ENCODE data around the gene DOK5. TPM values are rescaled to one million over a fixed set of nuclear protein-coding genes. Genes with fewer than 3 reads are reported as not detected.
"Not testable (repeated sequence)": the region's sequence is repeated elsewhere in the genome, so short reads cannot be mapped to it uniquely, and the experiment has no call there.

Gene DOK5
- total RNA-seq, 2 donors from 2014 or later = 0.39 TPM; not detected in 1

DNA sequence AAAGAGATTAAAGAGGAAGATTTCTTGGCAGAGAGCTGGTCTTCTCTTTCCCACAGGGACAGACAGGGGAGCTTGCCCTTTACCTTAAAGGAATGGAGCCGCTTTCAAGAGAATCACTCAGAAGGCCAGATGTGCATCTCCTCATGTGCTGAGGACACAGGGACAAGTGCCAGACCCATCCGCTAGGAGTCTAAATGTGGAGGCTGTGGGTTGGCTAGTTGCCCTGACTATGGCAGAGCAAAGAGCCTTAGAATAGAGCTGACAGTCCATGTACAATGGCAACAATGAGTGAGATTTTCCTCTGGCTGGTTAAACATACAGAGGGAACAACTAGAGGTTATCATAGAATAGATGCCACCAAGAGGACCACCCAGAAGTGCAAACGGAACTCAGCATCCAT lies 7.3 kb upstream of the DOK5 start:
- DNase-seq = no peak
- no peak for ATAC-seq
- intact Hi-C loops (cut with DNase I, micrococcal nuclease) = no loop called here

DNA sequence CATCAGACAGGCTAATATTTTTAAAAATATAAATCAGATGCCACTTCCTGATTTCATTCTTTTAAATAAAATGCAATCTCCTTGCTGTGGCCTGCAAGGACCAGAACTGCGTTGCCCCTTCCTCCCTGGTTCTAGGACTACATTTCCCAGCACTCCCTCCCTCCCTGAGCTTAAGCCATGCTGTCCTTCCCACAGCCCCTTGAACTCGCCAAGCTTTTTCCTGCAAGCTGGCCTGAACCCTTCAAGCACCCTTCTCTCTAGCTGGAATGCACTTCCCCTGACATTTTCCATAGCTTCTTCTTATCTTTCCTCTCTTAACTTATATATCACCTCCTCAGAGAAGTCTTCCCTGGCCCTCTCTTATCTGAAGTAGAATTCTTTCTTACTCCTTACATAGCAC lies 6.1 kb upstream of the DOK5 start:
- no peak for DNase-seq
- intact Hi-C loops (cut with DNase I, micrococcal nuclease) = no loop called here
- ATAC-seq = no peak

DNA sequence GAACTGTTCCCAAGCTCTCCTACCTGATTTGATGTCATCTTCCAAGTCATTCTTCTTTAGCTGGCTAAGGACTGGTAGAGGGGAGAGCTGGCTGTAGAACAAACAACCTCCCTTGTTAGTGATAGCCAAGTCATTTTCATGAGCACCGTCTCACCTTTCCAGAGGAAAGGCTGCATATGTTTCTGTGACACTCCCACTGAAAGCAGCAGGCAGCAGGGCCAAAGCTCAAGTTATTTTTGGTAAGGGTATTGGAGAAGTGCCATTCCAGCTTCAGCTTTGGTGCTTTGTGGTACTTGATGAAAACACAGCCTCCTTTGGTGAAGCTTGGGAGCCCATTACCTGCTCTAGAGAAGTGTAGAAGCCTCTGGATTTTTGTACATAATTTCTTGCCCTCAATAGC lies 5.4 kb upstream of the DOK5 start:
- intact Hi-C loops (cut with DNase I, micrococcal nuclease) = no loop called here
- ATAC-seq = no peak
- no peak for DNase-seq

DNA sequence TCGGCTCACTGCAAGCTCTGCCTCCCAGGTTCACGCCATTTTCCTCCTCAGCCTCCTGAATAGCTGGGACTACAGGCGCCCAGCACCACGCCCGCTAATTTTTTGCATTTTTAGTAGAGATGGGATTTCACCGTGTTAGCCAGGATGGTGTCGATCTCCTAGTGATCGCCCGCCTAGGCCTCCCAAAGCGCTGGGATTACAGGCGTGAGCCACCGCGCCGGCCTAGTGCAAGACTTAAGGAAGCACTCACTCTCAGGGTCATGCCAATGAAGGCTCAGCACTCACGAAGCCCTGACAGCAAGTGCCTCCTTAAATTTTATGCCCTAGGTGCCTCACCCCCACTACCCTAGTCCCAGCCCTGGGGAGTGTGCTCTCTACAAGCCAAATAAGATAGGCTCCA lies 4.7 kb upstream of the DOK5 start:
- intact Hi-C loops (cut with DNase I, micrococcal nuclease) = no loop called here
- ATAC-seq (no peak), DNase-seq (no peak)

DNA sequence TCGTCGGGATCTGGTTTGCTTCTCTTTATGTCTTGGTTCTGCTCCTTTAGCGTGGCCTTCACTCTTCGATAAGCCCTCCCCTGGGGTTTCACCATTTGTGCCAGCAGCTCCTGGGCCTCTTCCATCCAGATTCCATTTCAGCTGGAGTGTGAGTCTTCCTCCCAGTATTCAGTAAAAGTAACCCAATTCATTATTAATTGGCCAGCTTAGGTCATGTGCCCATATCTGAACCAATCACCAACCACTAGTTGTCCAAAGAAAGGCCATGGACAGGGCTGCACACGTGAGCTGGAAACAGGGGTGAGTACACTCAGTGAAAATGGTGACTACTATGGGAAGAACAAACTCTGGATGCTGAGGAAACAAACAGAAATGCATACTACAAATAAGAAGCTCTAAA lies 2.8 kb upstream of the DOK5 start:
- DNase-seq (no peak), ATAC-seq (no peak)
- intact Hi-C loops (cut with DNase I, micrococcal nuclease) = no loop called here

DNA sequence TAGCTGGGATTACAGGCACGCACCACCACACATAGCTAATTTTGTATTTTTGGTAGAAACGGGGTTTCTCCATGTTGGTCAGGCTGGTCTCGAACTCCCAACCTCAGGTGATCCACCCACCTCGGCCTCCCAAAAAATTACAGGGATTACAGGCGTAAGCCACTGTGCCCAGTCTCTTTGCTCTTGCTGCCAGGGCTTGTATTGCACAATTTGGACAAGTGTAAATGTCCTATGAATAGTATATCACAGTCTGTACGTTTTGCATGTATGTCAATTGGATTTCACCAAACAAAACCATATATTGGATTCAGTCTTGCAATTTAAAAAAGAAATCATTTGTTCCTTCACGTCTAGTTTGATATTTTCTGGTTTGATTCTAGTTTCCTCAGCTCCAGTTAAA lies 2.1 kb upstream of the DOK5 start:
- no peak for DNase-seq
- no peak for ATAC-seq
- intact Hi-C loops (cut with DNase I, micrococcal nuclease) = no loop called here

DNA sequence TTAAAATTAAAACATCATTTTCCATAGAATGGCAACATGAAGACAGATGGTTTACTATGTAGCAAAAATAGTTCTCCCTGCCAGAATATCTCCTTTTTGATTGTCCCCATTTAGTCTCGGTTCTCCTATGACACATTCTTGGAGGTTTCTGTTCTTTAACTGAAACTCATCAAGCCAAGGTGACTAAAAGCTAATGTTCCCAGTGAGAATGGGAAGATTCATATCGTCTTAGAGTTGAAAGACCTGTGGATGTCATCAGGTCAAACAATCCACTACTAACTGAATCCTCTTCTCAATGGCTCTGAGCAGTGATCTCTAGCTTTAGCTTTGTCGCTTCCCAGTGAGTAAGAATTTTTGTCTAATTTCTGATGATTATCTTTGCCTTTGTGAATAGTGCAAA lies 1.3 kb upstream of the DOK5 start:
- intact Hi-C loops (cut with DNase I, micrococcal nuclease) = no loop called here
- DNase-seq (no peak), ATAC-seq (no peak)

DNA sequence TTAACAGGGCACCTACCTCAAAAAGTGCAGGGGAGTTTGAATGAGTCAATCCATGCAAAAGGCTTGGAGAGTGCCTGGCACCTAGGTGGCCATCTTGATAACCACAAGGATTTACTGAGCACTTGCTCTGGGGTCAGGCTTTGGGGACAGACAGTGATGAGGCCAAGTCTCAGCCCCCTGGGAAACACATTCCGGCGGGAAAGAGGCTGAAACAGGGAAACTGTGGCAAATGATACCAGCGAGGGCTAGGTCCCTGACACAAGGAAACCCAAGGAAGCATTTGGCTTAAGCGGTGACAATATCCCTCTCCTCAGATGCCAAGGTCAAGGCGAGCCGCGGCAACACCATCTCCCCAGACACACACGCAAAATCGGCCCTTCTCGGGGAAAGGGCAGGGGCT lies 527 bp upstream of the DOK5 start:
- intact Hi-C loops (cut with DNase I, micrococcal nuclease) = no loop called here
- DNase-seq (no peak), ATAC-seq (no peak)

DNA sequence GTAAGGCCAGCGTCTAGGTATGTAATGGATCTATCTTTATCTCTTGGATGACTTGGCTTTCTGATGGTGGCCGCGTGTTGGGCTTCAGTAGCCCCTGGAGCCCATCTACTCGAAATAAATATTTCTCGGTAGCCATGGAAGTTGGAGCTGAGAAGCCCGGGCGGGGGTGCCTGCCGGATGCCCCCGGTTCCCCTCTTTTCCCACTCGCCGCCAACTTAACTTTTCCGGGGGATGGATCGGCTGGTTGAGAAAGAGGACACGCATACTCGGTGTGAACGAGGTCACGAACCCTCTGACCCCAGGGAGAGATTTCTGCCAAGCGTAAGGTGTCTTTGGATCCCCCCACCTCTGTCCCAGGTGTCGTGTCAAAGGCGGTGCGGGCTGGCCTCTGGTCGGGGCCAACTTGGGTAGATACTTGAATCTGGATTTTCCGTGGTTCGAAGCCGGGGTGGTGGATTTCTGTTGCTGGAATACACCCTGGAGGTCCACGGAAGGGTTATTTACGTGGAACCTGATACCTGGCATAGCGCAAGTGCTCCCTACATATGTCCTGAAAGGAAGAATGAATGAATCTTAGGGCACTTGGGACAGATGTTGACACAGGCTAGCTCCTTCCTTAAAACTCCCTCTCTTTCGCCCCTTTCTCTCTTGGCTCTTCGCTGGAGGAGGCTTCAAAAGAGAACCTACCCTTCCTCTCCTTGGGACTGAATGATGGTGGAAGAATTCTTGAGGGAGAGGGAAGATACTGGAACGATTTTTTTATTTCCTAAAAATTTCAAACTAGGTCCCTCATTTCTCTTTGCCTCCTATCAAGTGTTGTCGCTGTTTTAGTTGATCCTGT lies 996 bp downstream of the DOK5 start:
- DNase-seq = no peak
- intact Hi-C loops (cut with DNase I, micrococcal nuclease) = no loop called here
- ATAC-seq = no peak

DNA sequence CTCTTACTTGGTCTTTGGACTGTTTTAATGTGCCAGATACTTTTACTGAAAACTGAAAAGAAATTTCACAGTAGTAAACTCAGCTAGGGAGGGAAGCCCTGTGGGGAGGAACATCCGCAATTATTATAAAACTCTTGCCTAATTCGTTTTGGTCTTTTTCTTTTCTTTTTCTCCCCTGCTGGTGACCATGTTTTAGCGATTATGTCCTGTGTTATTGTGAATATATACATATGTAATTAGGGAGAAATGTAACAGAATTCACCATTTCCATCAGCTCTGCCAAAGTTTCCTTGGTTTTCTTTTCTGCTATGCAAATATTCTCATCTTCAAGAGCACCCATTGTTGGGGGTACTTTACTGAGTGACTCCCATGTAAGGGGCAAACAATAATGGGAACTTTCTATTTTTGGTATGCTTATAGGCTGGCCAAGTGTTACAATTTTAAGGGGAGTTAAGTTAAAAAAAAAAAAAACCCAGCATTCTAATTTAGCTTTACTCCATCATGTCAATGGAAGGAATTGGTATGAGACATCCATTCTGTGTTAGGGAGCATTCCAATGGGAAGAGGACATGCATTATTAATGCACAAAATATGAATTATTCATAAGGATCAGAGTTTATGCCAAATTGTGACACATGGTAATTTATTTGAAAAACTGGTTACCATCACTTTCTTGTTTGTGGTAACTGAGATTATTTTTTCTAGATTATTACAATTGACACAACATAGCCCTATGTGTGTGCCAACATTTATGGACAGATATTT lies 2.0 kb downstream of the DOK5 start:
- no peak for DNase-seq
- ATAC-seq = no peak
- intact Hi-C loops (cut with DNase I, micrococcal nuclease) = no loop called here

DNA sequence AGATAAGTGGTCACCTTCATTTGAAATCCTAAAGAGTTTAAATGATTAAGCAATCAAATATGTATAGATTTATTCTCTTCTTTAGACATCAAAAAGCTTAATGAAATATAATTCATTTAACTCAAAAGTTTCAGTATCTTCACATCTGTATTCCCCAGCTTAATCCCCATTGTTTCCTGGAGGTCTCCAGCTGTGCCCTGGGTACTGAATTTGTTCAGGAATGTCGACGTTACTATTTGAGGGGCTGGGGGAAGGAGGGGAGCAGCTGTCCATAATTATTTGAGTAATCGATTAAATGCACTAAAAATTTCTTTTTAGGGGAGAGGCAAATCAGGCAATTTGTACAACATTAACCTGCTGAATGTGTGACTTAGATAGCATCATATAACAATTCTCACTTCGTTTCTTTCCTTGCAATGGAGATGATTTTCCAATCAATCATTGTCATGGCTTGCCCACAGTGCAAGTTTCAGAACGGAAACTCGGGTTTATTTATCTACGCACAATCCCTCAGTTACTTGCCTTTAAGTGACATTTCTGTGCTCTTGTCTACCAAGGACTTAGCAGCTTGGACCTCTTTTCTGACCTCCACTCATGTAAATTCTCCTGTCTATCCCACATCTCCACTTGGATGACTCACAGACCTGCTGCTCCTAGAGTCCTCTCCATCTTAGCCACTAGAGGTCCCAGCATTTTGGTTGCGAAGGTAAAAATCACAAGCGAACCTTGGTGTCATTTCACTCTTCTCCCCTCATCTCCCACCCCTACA lies 3.9 kb downstream of the DOK5 start:
- no peak for ATAC-seq
- DNase-seq = no peak
- intact Hi-C loops (cut with DNase I, micrococcal nuclease) = no loop called here

DNA sequence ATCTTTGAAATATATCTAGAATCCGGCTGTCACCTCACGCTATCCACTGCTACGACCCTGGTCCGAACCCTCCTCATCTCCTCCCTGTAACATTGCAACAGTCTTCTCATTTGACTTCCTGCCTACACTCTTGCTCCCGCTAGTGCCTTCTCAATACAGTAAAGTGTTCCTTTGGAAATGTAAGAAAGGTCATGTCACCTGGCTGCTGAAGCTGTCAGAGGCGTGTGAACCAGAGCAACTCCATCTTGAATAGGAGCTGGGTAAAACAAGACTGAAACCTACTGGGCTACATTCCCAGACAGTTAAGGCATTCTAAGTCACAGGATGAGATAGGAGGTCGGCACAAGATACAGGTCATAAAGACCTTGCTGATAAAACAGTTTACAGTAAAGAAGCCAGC lies 4.5 kb downstream of the DOK5 start:
- intact Hi-C loops (cut with DNase I, micrococcal nuclease); DNase-seq; ATAC-seq: not testable (repeated sequence)

DNA sequence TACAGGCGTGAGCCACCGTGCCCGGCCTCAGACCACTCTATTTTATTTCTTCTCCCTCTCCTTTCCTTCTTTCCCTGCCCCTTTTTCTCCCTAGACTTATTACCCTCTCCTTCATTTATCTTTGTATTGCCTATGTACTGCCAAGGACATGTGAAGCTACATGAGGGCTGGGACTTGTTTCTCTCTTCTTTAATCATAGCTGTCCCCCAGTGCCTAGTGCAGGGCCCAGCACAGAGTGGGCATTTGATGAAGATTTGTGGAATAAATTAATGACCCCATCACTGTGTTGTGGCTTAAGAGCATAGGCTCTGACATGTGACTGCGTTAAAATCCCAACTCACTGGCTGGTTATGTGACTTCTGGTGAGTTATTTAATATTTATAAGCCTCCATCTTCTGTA lies 6.0 kb downstream of the DOK5 start:
- intact Hi-C loops (cut with DNase I, micrococcal nuclease) = no loop called here
- ATAC-seq (no peak), DNase-seq (no peak)

DNA sequence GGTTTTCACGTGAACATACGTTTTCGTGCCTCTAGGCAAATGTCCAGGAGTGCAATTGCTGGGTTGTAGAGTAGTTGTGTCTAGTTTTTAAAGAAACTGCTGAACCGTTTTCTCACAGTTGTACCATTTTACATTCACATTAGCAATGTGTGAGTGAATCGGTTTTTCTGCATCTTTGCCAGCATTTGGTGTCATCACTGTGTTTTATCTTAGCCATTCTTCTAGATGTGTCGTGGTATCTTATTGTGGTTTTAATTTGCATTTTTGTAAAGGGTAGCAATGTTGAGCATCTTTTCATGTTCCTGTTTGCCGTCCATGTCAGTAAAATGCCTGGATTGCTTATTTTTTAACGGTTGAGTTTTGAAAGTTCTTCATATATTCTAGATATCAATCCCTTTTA lies 10.2 kb downstream of the DOK5 start:
- no peak for ATAC-seq
- no peak for DNase-seq
- intact Hi-C loops (cut with DNase I, micrococcal nuclease) = no loop called here

DNA sequence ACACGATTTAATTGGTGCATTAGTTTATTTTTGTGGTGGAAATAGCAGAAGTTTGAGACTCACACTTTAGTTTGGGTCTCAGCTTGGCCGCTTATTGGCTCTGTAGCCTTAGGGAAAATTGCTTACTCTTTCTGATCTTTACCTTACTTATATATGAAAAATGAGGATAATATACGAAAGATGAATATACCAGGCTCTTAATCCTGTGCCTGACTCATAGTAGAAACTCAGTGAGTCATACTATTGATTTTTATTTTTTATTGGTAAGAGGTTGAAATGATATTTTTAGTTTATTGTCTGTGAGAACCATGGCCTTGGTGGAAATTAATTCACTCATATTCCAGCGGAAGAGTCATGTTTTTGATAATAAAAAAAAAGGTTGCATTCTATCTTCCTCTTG lies 11.2 kb downstream of the DOK5 start:
- intact Hi-C loops (cut with DNase I, micrococcal nuclease) = no loop called here
- ATAC-seq = no peak
- no peak for DNase-seq

DNA sequence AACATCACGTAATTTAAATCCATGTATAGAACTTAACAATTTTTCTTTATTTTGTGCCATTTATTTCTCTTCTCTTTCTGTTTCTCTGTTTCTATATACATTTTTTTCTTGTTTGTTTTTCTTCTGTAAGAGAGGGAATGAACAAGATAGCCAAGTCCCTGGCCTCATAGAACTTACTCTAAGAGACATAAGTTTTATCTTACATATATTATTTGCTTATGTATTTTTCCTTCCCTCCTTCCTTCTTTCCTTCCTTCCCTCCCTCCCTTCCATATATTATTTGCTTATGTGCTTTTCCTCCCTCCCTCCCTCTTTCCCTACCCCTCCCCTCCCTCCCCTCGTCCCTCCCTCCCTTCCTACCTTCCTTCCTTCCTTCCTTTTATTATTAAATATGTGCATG lies 13.0 kb downstream of the DOK5 start:
- DNase-seq (no peak), ATAC-seq (no peak)
- intact Hi-C loops (cut with DNase I, micrococcal nuclease) = no loop called here

DNA sequence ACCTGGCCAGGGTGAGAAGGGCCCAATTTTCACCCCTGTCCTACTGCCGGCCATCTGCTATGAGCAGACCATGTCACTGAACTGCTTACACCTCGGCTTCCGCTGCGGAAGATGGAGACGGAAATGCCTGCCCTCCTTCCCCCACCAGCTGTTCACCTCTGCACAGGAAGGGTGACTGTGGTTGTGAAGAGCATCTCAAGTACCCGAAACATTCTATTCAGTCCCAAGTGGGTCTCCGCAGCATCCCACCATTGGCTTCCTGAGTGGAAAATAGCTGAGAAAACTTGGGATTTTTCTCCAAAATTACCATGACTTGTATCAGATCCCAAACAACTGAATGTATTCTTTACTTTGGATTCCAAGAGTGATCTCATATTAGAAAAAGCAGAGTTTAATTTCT lies 16.1 kb downstream of the DOK5 start:
- intact Hi-C loops (cut with DNase I, micrococcal nuclease) = no loop called here
- ATAC-seq = no peak

DNA sequence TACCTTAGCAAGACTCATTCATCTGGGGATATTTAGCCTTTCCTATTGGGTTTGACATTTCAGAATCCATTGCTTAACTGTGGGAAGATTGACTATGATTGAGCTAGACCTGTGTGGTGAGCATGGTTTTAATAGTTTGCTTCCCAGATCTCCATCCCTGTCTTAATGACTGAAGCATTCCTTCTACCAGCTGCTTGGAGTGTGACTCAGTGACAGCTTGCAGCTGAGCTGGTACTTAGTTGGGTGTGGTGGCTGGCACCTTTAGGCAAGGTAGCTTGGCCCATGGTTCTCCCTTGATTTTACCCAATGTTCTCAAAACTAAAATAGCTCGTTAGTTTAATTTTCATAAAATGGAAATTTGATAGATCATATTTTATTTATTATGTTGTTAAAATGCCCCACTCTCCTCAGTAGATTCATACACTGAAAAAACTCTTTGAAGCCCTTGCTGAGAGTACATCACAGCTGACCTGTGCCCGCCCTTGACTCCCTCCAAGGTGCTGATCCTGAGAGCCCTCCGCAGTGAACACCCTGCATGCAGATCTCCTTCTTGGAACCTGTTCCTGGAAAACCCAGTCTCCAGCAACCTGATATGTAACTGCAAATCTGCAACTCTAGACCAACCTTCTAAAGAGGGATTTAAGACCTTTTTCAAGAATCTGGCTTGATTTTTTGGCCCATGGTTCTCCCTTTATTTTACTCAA lies 19.1 kb downstream of the DOK5 start:
- ATAC-seq = no peak
- intact Hi-C loops (cut with DNase I, micrococcal nuclease) = no loop called here
- DNase-seq = no peak

More for the DNA sequence above, 16.1 kb downstream of the DOK5 start:
- DNase-seq = no peak

All from left colon (tissue), 2 donors.